HepG2 (cell line): ENCODE data around the gene CCDC158. TPM values are rescaled to one million over a fixed set of nuclear protein-coding genes. Genes with fewer than 3 reads are reported as not detected.

ENCODE experiments used
- EP300 ChIP-seq, 3 experiments: sonication (generic) in 1 of 3; formaldehyde crosslinking in 1 of 3; IDR thresholded peaks; 2 replicates each; pipeline versions ENCODE4 v1.5.1 to v1.6.1; 2011 to 2020; ENCODE audit warnings: low read depth in 2 of 3, low read length in 2 of 3, borderline replicate concordance in 1 of 3, improper control_type of control experiment in 1 of 3, mild to moderate bottlenecking in 1 of 3, missing genetic modification reagents in 1 of 3, moderate library complexity in 1 of 3
- FOXA1 ChIP-seq, 2 experiments: fragments of 450-650 bp in 1 of 2; sonication (generic) in 1 of 2; formaldehyde crosslinking in 1 of 2; IDR thresholded peaks; 2 replicates each; pipeline versions ENCODE4 v1.4.0 to v1.6.1; 2016 to 2020; ENCODE audit warnings: missing genetic modification reagents in 1 of 2
- KDM2A ChIP-seq: sonication (generic); formaldehyde crosslinking; IDR thresholded peaks from 2 replicates; pipeline ENCODE4 v1.4.0; 2020; ENCODE audit warnings: low read depth, missing genetic modification reagents, borderline replicate concordance
- MIXL1 ChIP-seq: IDR thresholded peaks from 2 replicates; pipeline ENCODE4 v1.6.1; 2016
- NR1H2 ChIP-seq: sonication (generic); formaldehyde crosslinking; IDR thresholded peaks from 2 replicates; pipeline ENCODE4 v1.8.1; 2022; ENCODE audit warnings: low read depth, missing genetic modification reagents, borderline replicate concordance
- SMAD1 ChIP-seq: sonication (generic); formaldehyde crosslinking; IDR thresholded peaks from 2 replicates; pipeline ENCODE4 v1.4.0; 2020; ENCODE audit warnings: missing genetic modification reagents, low read depth, mild to moderate bottlenecking, borderline replicate concordance
- SP2 ChIP-seq: sonication (generic); formaldehyde crosslinking; IDR thresholded peaks from 2 replicates; pipeline ENCODE4 v1.5.1; 2020; ENCODE audit warnings: mild to moderate bottlenecking, missing genetic modification reagents
- TARDBP ChIP-seq: sonication (generic); formaldehyde crosslinking; IDR thresholded peaks from 2 replicates; pipeline ENCODE4 v1.8.0; 2022; ENCODE audit warnings: mild to moderate bottlenecking, missing genetic modification reagents
- ZNF256 ChIP-seq: sonication (generic); formaldehyde crosslinking; conservative IDR thresholded peaks from 2 replicates; pipeline ENCODE4 v1.4.0; 2020; ENCODE audit warnings: missing genetic modification reagents
- ZNF317 ChIP-seq: sonication (generic); formaldehyde crosslinking; IDR thresholded peaks from 2 replicates; pipeline ENCODE4 v1.5.0; 2020; ENCODE audit warnings: mild to moderate bottlenecking, missing genetic modification reagents
- ZNF337 ChIP-seq: sonication (generic); formaldehyde crosslinking; IDR thresholded peaks from 2 replicates; pipeline ENCODE4 v1.5.1; 2020; ENCODE audit warnings: missing genetic modification reagents, low read depth, mild to moderate bottlenecking, borderline replicate concordance
- ZNF878 ChIP-seq: sonication (generic); formaldehyde crosslinking; IDR thresholded peaks from 2 replicates; pipeline ENCODE4 v1.8.1; 2023; ENCODE audit warnings: mild to moderate bottlenecking, missing genetic modification reagents, moderate library complexity
- polyA plus RNA-seq, 8 experiments: library from polyadenylated mRNA; depleted of rRNA in 3 of 8; stranded (reverse) in 7 of 8; unstranded in 1 of 8; fragments of >200 nt; fragmentation: Illumina TruSeq in 4 of 8; extraction: Trizol in 4 of 8; gene quantifications; 2 replicates each; pipeline versions ENCODE4 v1.2.1 to v1.2.3, GENCODE V29; 2011 to 2016; ENCODE audit warnings: low read depth in 4 of 8, missing spikeins in 1 of 8, mixed read lengths in 1 of 8; ENCODE audit not compliant: insufficient read depth in 1 of 8
- total RNA-seq, 5 experiments: library from RNA; depleted of rRNA; stranded (reverse); fragments of >200 nt; fragmentation: Illumina TruSeq; extraction: Trizol; gene quantifications; 2 replicates each; pipeline ENCODE4 v1.2.3, GENCODE V29; 2016; ENCODE audit warnings: low read depth in 1 of 5
- TF ChIP-seq, protein P1 (sequence below): IDR thresholded peaks from 2 replicates; pipeline ENCODE4 v1.6.1; 2016
- TF ChIP-seq, protein P2 (sequence below), 2 experiments: sonication (generic) in 1 of 2; formaldehyde crosslinking in 1 of 2; IDR thresholded peaks; 2 replicates each; pipeline versions ENCODE4 v1.6.1 to v1.9.0; 2014 to 2022; ENCODE audit warnings: antibody characterized with exemption in 1 of 2, borderline replicate concordance in 1 of 2, inconsistent platforms in 1 of 2, low read depth in 1 of 2, missing genetic modification reagents in 1 of 2
- TF ChIP-seq, protein P3 (sequence below): sonication (generic); formaldehyde crosslinking; IDR thresholded peaks from 2 replicates; pipeline ENCODE4 v1.4.0; 2020; ENCODE audit warnings: missing genetic modification reagents, borderline replicate concordance

CCDC158 gene
- total and polyA plus RNA-seq, 2 of the 13 experiments (the other 11 are each of a cell fraction or from before 2014, with no cell fraction given), result not detected

DNA sequence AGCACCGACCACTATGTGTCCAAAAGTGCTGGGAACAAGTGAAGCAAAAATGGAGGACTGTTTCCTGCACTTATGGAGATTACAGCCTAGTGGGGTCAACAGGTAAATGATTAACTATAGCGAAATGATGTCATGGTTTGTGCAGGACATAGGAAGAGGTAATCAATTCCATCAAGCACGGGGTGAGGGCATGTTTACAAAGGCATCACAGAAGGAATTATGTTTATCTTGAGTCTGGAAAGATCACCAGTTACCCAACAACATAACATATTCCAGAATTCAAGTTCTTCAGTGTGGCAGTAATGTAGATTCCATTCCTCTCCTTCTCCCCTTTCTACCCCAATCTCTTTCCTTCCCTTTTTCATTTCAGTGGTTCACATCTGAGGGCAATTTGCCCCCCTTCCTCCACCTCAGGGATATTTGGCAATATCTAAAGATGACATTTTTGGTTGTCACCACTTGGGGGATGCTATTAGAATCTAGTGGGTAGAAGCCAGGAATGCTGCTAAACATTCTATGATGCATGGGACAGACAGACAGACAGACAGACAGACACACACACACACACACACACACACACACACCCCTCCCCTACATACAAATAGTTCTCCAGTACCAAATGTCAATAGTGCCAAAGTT is 145.3 kb downstream of the CCDC158 start (continued):
- TF ChIP-seq, protein P1, sequence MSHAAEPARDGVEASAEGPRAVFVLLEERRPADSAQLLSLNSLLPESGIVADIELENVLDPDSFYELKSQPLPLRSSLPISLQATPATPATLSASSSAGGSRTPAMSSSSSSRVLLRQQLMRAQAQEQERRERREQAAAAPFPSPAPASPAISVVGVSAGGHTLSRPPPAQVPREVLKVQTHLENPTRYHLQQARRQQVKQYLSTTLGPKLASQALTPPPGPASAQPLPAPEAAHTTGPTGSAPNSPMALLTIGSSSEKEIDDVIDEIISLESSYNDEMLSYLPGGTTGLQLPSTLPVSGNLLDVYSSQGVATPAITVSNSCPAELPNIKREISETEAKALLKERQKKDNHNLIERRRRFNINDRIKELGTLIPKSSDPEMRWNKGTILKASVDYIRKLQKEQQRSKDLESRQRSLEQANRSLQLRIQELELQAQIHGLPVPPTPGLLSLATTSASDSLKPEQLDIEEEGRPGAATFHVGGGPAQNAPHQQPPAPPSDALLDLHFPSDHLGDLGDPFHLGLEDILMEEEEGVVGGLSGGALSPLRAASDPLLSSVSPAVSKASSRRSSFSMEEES (CRISPR knock-in tag), result peak; percentile 74
- no peak for TF ChIP-seq ZNF317 (CRISPR knock-in tag)
- TF ChIP-seq SMAD1 (CRISPR knock-in tag), result no peak
- no peak for TF ChIP-seq FOXA1 (IDR thresholded peaks at IDR 0.05)
- TF ChIP-seq FOXA1 (CRISPR knock-in tag; IDR thresholded peaks at IDR 0.05), result peak; percentile 71
- TF ChIP-seq SP2 (CRISPR knock-in tag), result no peak
- TF ChIP-seq NR1H2 (CRISPR knock-in tag), result no peak
- TF ChIP-seq ZNF337 (CRISPR knock-in tag), result no peak
- 0 out of 2 replicates have a peak, but pooled peaks have one; percentile 57 for TF ChIP-seq MIXL1 (CRISPR knock-in tag)
- peak in 1 of 2 experiments; percentile 70; a peak in 1 of 4 replicates for TF ChIP-seq EP300 (IDR thresholded peaks at IDR 0.05; ENCODE audit: low read depth in 2 of 2, low read length in 2 of 2)
- no peak for TF ChIP-seq EP300 (CRISPR knock-in tag; IDR thresholded peaks at IDR 0.05; ENCODE audit: borderline replicate concordance)
- no peak for TF ChIP-seq TARDBP (CRISPR knock-in tag)
- no peak for TF ChIP-seq KDM2A (CRISPR knock-in tag)
- TF ChIP-seq, protein P2, sequence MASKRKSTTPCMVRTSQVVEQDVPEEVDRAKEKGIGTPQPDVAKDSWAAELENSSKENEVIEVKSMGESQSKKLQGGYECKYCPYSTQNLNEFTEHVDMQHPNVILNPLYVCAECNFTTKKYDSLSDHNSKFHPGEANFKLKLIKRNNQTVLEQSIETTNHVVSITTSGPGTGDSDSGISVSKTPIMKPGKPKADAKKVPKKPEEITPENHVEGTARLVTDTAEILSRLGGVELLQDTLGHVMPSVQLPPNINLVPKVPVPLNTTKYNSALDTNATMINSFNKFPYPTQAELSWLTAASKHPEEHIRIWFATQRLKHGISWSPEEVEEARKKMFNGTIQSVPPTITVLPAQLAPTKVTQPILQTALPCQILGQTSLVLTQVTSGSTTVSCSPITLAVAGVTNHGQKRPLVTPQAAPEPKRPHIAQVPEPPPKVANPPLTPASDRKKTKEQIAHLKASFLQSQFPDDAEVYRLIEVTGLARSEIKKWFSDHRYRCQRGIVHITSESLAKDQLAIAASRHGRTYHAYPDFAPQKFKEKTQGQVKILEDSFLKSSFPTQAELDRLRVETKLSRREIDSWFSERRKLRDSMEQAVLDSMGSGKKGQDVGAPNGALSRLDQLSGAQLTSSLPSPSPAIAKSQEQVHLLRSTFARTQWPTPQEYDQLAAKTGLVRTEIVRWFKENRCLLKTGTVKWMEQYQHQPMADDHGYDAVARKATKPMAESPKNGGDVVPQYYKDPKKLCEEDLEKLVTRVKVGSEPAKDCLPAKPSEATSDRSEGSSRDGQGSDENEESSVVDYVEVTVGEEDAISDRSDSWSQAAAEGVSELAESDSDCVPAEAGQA (IDR thresholded peaks at IDR 0.05; ENCODE audit: low read depth), result no peak; the same call in 1 of the 2 replicates
- TF ChIP-seq, protein P2 (CRISPR knock-in tag; IDR thresholded peaks at IDR 0.05; ENCODE audit: borderline replicate concordance), result no peak
- TF ChIP-seq, protein P3, sequence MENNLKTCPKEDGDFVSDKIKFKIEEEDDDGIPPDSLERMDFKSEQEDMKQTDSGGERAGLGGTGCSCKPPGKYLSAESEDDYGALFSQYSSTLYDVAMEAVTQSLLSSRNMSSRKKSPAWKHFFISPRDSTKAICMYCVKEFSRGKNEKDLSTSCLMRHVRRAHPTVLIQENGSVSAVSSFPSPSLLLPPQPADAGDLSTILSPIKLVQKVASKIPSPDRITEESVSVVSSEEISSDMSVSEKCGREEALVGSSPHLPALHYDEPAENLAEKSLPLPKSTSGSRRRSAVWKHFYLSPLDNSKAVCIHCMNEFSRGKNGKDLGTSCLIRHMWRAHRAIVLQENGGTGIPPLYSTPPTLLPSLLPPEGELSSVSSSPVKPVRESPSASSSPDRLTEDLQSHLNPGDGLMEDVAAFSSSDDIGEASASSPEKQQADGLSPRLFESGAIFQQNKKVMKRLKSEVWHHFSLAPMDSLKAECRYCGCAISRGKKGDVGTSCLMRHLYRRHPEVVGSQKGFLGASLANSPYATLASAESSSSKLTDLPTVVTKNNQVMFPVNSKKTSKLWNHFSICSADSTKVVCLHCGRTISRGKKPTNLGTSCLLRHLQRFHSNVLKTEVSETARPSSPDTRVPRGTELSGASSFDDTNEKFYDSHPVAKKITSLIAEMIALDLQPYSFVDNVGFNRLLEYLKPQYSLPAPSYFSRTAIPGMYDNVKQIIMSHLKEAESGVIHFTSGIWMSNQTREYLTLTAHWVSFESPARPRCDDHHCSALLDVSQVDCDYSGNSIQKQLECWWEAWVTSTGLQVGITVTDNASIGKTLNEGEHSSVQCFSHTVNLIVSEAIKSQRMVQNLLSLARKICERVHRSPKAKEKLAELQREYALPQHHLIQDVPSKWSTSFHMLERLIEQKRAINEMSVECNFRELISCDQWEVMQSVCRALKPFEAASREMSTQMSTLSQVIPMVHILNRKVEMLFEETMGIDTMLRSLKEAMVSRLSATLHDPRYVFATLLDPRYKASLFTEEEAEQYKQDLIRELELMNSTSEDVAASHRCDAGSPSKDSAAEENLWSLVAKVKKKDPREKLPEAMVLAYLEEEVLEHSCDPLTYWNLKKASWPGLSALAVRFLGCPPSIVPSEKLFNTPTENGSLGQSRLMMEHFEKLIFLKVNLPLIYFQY (CRISPR knock-in tag), result no peak
- TF ChIP-seq ZNF256 (CRISPR knock-in tag), result no peak
- TF ChIP-seq ZNF878 (CRISPR knock-in tag), result peak; percentile 53; the same call in 1 of the 2 replicates
